GM12878 (cell line): ENCODE results near the gene ARHGAP26. TPM values are rescaled to one million over a fixed set of nuclear protein-coding genes. Genes with fewer than 3 reads are reported as not detected.

Experiments used
- ATAC-seq: fragments of 200-7000 bp; cut with Tn5 transposase; 3 replicates; pipeline ENCODE4 v1.9.1; 2020; ENCODE audit warnings: mild to moderate bottlenecking, moderate library complexity
- BruUV-seq: library from RNA; stranded (reverse); fragments of 400-500 nt; replicated peaks from 2 replicates; lab custom pipeline; 2021; lab: Mats Ljungman, UMichigan
- CTCF ChIA-PET: fragments of 300-600 bp; sonication (Branson Sonifier 250); formaldehyde crosslinking; extraction: SDS; loops from one replicate; lab custom pipeline; 2021; ENCODE audit warnings: inconsistent platforms; lab: Yijun Ruan, JAX
- POLR2A ChIA-PET: fragments of 350-600 bp; formaldehyde crosslinking; extraction: SDS; loops from one replicate; lab custom pipeline; 2021; ENCODE audit warnings: inconsistent platforms; lab: Charles Lee
- RAD21 ChIA-PET: fragments of 300-600 bp; sonication (Branson Sonifier 250); formaldehyde crosslinking; loops from one replicate; lab custom pipeline; 2023; ENCODE audit warnings: antibody characterized with exemption; ENCODE audit not compliant: unreplicated experiment; lab: Charles Lee
- SMC1A ChIA-PET: fragments of 300-600 bp; sonication (Branson Sonifier 250); formaldehyde crosslinking; loops from one replicate; lab custom pipeline; 2023; ENCODE audit not compliant: unreplicated experiment, uncharacterized antibody; lab: Charles Lee
- DNase-seq: peaks from one replicate; pipeline ENCODE4 v3.0.0-alpha.2; 2011; ENCODE audit warnings: low read depth, low spot score
- FAIRE-seq: peaks from 3 replicates; lab custom pipeline; 2011; peaks lifted over from hg19 to GRCh38; lab: Jason Lieb, UNC
- H2AFZ ChIP-seq: 2 replicates; pipeline ENCODE4 v1.6.0; 2011; ENCODE audit warnings: low read depth, low read length, control low read depth; ENCODE audit not compliant: control insufficient read depth
- H3K27ac ChIP-seq: 2 replicates; pipeline ENCODE4 v1.5.1; 2011; ENCODE audit warnings: control low read depth; ENCODE audit not compliant: control insufficient read depth, insufficient read depth
- H3K27me3 ChIP-seq, 2 experiments: replicated peaks in 1 of 2; 2 replicates each; pipeline versions ENCODE4 v1.6.0 to v1.6.1; 2011; ENCODE audit warnings: low read length in 1 of 2; ENCODE audit not compliant: control insufficient read depth in 2 of 2, insufficient read depth in 2 of 2
- H3K36me3 ChIP-seq, 2 experiments: 2 replicates each; pipeline ENCODE4 v1.5.1; 2011; ENCODE audit warnings: low read length in 1 of 2; ENCODE audit not compliant: control insufficient read depth in 2 of 2, insufficient read depth in 2 of 2
- H3K4me1 ChIP-seq: 2 replicates; pipeline ENCODE4 v1.6.1; 2011; ENCODE audit warnings: mild to moderate bottlenecking, low read length, moderate library complexity, mixed read lengths; ENCODE audit not compliant: control insufficient read depth, insufficient read depth
- H3K4me2 ChIP-seq: 2 replicates; pipeline ENCODE4 v1.6.0; 2011; ENCODE audit warnings: control low read depth; ENCODE audit not compliant: control insufficient read depth, insufficient read depth
- H3K4me3 ChIP-seq: fragments of 200-600 bp; sonication (generic); 2 replicates; pipeline ENCODE4 v1.5.1; 2016
- H3K79me2 ChIP-seq: 2 replicates; pipeline ENCODE4 v1.6.0; 2011; ENCODE audit warnings: low read length; ENCODE audit not compliant: control insufficient read depth, insufficient read depth
- H3K9ac ChIP-seq: 2 replicates; pipeline ENCODE4 v1.8.0; 2011; ENCODE audit warnings: low read length, control low read depth, mixed read lengths; ENCODE audit not compliant: control insufficient read depth, insufficient read depth
- H3K9me3 ChIP-seq: replicated peaks from 3 replicates; pipeline ENCODE4 v1.5.1; 2011; ENCODE audit warnings: mild to moderate bottlenecking, low read length; ENCODE audit not compliant: control insufficient read depth, insufficient read depth
- H4K20me1 ChIP-seq: 2 replicates; pipeline ENCODE4 v1.6.0; 2011; ENCODE audit not compliant: control insufficient read depth, insufficient read depth
- BHLHE40 ChIP-seq, 2 experiments: fragments of 450-650 bp in 1 of 2; IDR thresholded peaks; 2 replicates each; pipeline ENCODE4 v1.6.1; 2011 to 2017; ENCODE audit warnings: low read depth in 2 of 2, borderline replicate concordance in 1 of 2, improper control_type of control experiment in 1 of 2, low read length in 1 of 2, mild to moderate bottlenecking in 1 of 2
- EGR1 ChIP-seq, 2 experiments: IDR thresholded peaks; 1 replicate in 1 of 2; 2 replicates in 1 of 2; pipeline ENCODE4 v1.6.1; 2011 to 2012; ENCODE audit warnings: low read depth in 2 of 2, low read length in 2 of 2, borderline replicate concordance in 1 of 2, mild to moderate bottlenecking in 1 of 2, moderate library complexity in 1 of 2
- ELK1 ChIP-seq: IDR thresholded peaks from 2 replicates; pipeline ENCODE4 v1.6.1; 2012; ENCODE audit warnings: low read depth, low read length, improper control_type of control experiment
- GATAD2B ChIP-seq: fragments of 450-650 bp; conservative IDR thresholded peaks from 2 replicates; pipeline ENCODE4 v1.6.1; 2017; ENCODE audit warnings: low read depth, mild to moderate bottlenecking, moderate library complexity
- KLF5 ChIP-seq: fragments of 450-650 bp; IDR thresholded peaks from 2 replicates; pipeline ENCODE4 v1.6.1; 2014; ENCODE audit warnings: mild to moderate bottlenecking; ENCODE audit not compliant: partially characterized antibody
- PML ChIP-seq: IDR thresholded peaks from 2 replicates; pipeline ENCODE4 v1.6.1; 2012; ENCODE audit warnings: low read length, inconsistent platforms
- RBBP5 ChIP-seq: fragments of 200-600 bp; sonication (generic); conservative IDR thresholded peaks from 2 replicates; pipeline ENCODE4 v1.6.1; 2016
- RCOR1 ChIP-seq: conservative IDR thresholded peaks from 2 replicates; pipeline ENCODE4 v1.6.1; 2012; ENCODE audit warnings: low read depth, low read length, improper control_type of control experiment
- RFX5 ChIP-seq: IDR thresholded peaks from 2 replicates; pipeline ENCODE4 v1.6.1; 2011; ENCODE audit warnings: low read depth, low read length, improper control_type of control experiment
- RUNX3 ChIP-seq: IDR thresholded peaks from 2 replicates; pipeline ENCODE4 v1.6.1; 2012; ENCODE audit warnings: low read length, inconsistent platforms
- SPI1 ChIP-seq: IDR thresholded peaks from 2 replicates; pipeline ENCODE4 v1.6.1; 2011; ENCODE audit warnings: low read depth, mild to moderate bottlenecking, low read length, moderate library complexity, borderline replicate concordance; ENCODE audit not compliant: insufficient read depth
- TBL1XR1 ChIP-seq: IDR thresholded peaks from 2 replicates; pipeline ENCODE4 v1.6.1; 2012; ENCODE audit warnings: low read depth, low read length, improper control_type of control experiment
- ZBED1 ChIP-seq: IDR thresholded peaks from 2 replicates; pipeline ENCODE4 v1.6.1; 2016; ENCODE audit warnings: borderline replicate concordance
- ZNF274 ChIP-seq: IDR thresholded peaks from one replicate; pipeline ENCODE4 v1.8.0; 2011; ENCODE audit not compliant: insufficient read length, insufficient read depth
- ZNF687 ChIP-seq: fragments of 450-650 bp; IDR thresholded peaks from 2 replicates; pipeline ENCODE4 v1.6.1; 2017; ENCODE audit warnings: mild to moderate bottlenecking, moderate library complexity
- WGBS: methylation state at CpG from one replicate; pipeline ENCODE4 v1.1.6; 2016; ENCODE audit warnings: low lambda C conversion rate; ENCODE audit not compliant: insufficient replicate concordance, insufficient coverage; ENCODE audit errors: missing lambda C conversion rate; 5-methylcytosine and 5-hydroxymethylcytosine counted together
- in situ Hi-C: fragments of 300-500 bp; cut with MboI; formaldehyde crosslinking; loops from 9 replicates; pipeline ENCODE4 v1.14.3; 2018; ENCODE audit warnings: mixed read lengths
- intact Hi-C: fragments of 100-400 bp; cut with micrococcal nuclease; formaldehyde crosslinking; loops from one replicate; pipeline ENCODE4 v1.14.2; 2022; ENCODE audit not compliant: unreplicated experiment
- polyA plus RNA-seq, 11 experiments: library from polyadenylated mRNA; depleted of rRNA in 4 of 11; unstranded in 6 of 11; stranded (reverse) in 5 of 11; fragments of >200 nt; fragmentation: Nextera tagmentation in 4 of 11; fragmentation: Illumina TruSeq in 1 of 11; extraction: Ambion mirVana in 4 of 11; extraction: Trizol in 1 of 11; gene quantifications; 1 replicate in 1 of 11; 2 replicates in 10 of 11; pipeline versions ENCODE4 v1.2.1 to v1.2.3, GENCODE V29; 2011 to 2016; ENCODE audit warnings: inconsistent platforms in 2 of 11, missing spikeins in 2 of 11, low read depth in 1 of 11
- total RNA-seq, 4 experiments: library from RNA; depleted of rRNA in 3 of 4; stranded (reverse); fragments of >200 nt in 3 of 4; fragmentation: Illumina TruSeq in 1 of 4; extraction: Trizol in 1 of 4; gene quantifications; 2 replicates each; pipeline versions ENCODE4 v1.2.1 to v1.2.3, GENCODE V29; 2013 to 2021
- TF ChIP-seq, protein P1 (sequence below): fragments of 150-350 bp; IDR thresholded peaks from 2 replicates; pipeline ENCODE4 v1.6.1; 2014; ENCODE audit warnings: mild to moderate bottlenecking, low read depth, low read length

ARHGAP26 gene
- total and polyA plus RNA-seq, 10 of the 15 experiments (the other 5 are each of a cell fraction or from before 2014, with no cell fraction given): 9.4 to 41.5 (median 19.3) TPM

DNA sequence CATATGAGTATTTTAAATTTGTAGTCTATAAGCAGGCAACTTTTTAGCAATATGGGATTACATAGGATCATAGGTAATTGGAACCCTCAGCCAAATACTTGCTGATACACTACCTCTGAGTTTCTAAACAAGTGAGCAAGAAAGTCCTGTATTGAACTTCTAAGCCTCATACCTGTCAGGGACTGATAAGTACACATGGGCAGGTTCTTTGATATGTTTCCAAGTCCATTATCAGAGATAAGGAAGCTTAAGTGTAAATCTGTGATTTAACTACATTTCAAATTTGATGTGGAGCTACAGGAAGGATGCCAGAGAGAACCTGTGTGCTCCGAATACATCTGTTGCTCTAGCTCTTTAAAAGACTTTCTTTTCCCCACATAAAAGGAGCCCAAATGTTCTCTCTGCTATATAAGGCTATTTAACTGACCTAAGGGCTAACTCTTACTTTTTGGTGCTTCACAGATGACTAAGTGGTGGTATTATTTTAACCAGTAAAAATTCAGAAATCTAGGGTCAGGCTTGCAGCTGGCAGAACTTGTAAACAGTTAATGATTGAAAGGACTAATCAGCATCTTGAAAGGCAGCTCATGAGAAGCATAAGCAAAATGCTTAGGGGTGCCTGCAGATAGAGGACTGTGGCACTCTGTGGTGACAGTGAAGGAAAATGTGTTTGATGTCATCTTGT, 404.7 kb downstream of the ARHGAP26 start (continued):
- no peak for TF ChIP-seq PML
- TF ChIP-seq GATAD2B: 0 out of 2 replicates have a peak, but pooled peaks have one; percentile 53
- no peak for TF ChIP-seq SPI1
- no peak for TF ChIP-seq ZNF274
- no peak for TF ChIP-seq RCOR1
- no peak for TF ChIP-seq KLF5
- TF ChIP-seq TBL1XR1: peak; percentile 74; the same call in 1 of the 2 replicates
- peak; percentile 51 to 71; a peak in 1 of 4 replicates for TF ChIP-seq BHLHE40 (IDR thresholded peaks at IDR 0.05; ENCODE audit: borderline replicate concordance in 1 of 2, low read depth in 2 of 2, low read length in 1 of 2)
- TF ChIP-seq ZBED1: no peak

DNA sequence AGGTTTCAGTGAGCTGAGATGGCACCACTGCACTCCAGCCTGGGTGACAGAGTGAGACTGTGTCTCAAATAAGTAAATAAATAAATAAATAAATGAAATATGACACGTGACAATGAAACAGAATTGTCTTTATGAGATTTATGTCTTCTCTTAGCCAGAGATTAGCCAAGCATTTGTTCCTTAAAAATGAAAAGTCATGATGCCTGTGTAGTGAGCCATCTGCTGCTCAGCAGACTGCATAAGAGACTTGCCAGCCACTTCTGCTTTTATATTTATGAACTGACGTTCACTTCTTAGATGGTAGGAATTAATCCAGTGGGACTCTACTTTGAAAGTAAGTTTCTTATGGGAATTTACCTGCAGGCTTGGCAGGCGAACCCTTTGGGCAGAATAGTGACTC, 405.9 kb downstream of the ARHGAP26 start:
- H3K4me3 ChIP-seq: no peak overlapping the region
- H2AFZ ChIP-seq: no peak overlapping the region
- no peak overlapping the region for H3K4me2 ChIP-seq
- H3K4me1 ChIP-seq: no peaks in the 10 kb centered on the region
- BruUV-seq: no TSS peak
- in situ Hi-C loops: no loop called here
- ChIA-PET CTCF (interaction anchor here (0.6 to 3.0 kb wide), 7 partner anchors 12 to 649 kb away, joined by 3 to 12 read pairs (median 6); no protein-coding TSS in a partner anchor), POLR2A (interaction anchor here (0.9 to 3.3 kb wide), 2 partner anchors 12 to 49 kb away, joined by 3 to 20 read pairs; no protein-coding TSS in a partner anchor), SMC1A (interaction anchor here (0.7 to 4.2 kb wide), 11 partner anchors 8 to 173 kb away, joined by 3 to 20 read pairs (median 4); no protein-coding TSS in a partner anchor), RAD21 (interaction anchor here (1.1 to 3.7 kb wide), 13 partner anchors 9 to 222 kb away, joined by 3 to 44 read pairs (median 7); no protein-coding TSS in a partner anchor)
- H3K27ac ChIP-seq: no peak overlapping the region
- FAIRE-seq (no peak), DNase-seq (no peak), ATAC-seq (peak; percentile 33; the same call in 2 of the 3 replicates)
- no peaks in the 10 kb centered on the region for H3K9me3 ChIP-seq
- intact Hi-C loops: no loop called here
- 72% methylated on average over 3 of the region's 3 CpGs for whole genome bisulfite sequencing
- no peaks in the 10 kb centered on the region for H3K27me3 ChIP-seq
- no peaks in the 10 kb centered on the region for H4K20me1 ChIP-seq
- H3K9ac ChIP-seq: no peak overlapping the region
- H3K36me3 ChIP-seq: peaks cover 0 to 6% of the 10 kb centered on the region in 2 experiments; a peak in 2 of 4 replicates
- no peaks in the 10 kb centered on the region for H3K79me2 ChIP-seq
- no peak for TF ChIP-seq RUNX3
- no peak for TF ChIP-seq ELK1
- no peak for TF ChIP-seq EGR1 (IDR thresholded peaks at IDR 0.05; ENCODE audit: borderline replicate concordance in 1 of 2, low read depth in 2 of 2, low read length in 2 of 2)
- TF ChIP-seq, protein P1, sequence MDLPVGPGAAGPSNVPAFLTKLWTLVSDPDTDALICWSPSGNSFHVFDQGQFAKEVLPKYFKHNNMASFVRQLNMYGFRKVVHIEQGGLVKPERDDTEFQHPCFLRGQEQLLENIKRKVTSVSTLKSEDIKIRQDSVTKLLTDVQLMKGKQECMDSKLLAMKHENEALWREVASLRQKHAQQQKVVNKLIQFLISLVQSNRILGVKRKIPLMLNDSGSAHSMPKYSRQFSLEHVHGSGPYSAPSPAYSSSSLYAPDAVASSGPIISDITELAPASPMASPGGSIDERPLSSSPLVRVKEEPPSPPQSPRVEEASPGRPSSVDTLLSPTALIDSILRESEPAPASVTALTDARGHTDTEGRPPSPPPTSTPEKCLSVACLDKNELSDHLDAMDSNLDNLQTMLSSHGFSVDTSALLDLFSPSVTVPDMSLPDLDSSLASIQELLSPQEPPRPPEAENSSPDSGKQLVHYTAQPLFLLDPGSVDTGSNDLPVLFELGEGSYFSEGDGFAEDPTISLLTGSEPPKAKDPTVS: no peak
- 0 out of 2 replicates have a peak, but pooled peaks have one; percentile 22 for TF ChIP-seq ZNF687
- TF ChIP-seq RFX5: no peak
- TF ChIP-seq RCOR1: no peak
- TF ChIP-seq RBBP5: no peak
